Measurements from ENCODE around the gene RALGPS1.

The RALGPS1 gene

GRCh38 chr9:127258606-127259471 lies 344.3 kb downstream of the RALGPS1 start:
- no peak for DNase-seq (ENCODE audit: low read depth)

GRCh38 chr9:127262602-127263001 lies 348.0 kb downstream of the RALGPS1 start:
- no peak for DNase-seq (ENCODE audit: low read depth)

- no peak for DNase-seq (ENCODE audit: low read depth)
Measured at GRCh38 chr9:127263237-127263636, 348.7 kb downstream of the RALGPS1 start.

GRCh38 chr9:127263664-127264063 lies 349.1 kb downstream of the RALGPS1 start:
- no peak for DNase-seq (ENCODE audit: low read depth)

- DNase-seq (ENCODE audit: low read depth), result no peak
Measured at GRCh38 chr9:127264462-127265219, 350.1 kb downstream of the RALGPS1 start, which contains the start of gene GARNL3. GARNL3 (plus strand) TSS chr9:127264774; CDS start chr9:127264878, 104 bp downstream.

- DNase-seq (ENCODE audit: low read depth), result no peak
Measured at GRCh38 chr9:127267793-127268525, 353.4 kb downstream of the RALGPS1 start.

GRCh38 chr9:127269449-127269848 lies 354.9 kb downstream of the RALGPS1 start:
- DNase-seq (ENCODE audit: low read depth), result no peak

Data from stimulated activated CD8-positive, alpha-beta memory T cell treated with anti-CD3 and anti-CD28 coated beads, Interleukin-4, amount 100 ng/mL, for 24 hours (primary cell).